WTC11 (cell line): ENCODE measurements around the gene SIM2. TPM values are rescaled to one million over a fixed set of nuclear protein-coding genes. Genes with fewer than 3 reads are reported as not detected.

Experiments
- ATAC-seq: fragments of 200-7000 bp; cut with Tn5 transposase; 2 replicates; pipeline ENCODE4 v1.10.0; 2021; ENCODE audit warnings: mild to moderate bottlenecking, moderate library complexity
- CTCF ChIA-PET: fragments of 300-600 bp; sonication (Branson Sonifier 250); formaldehyde crosslinking; loops from one replicate; lab custom pipeline; 2021; ENCODE audit warnings: antibody characterized with exemption; lab: Charles Lee
- POLR2A ChIA-PET: fragments of 350-600 bp; sonication (Branson Sonifier 250); formaldehyde crosslinking; loops from one replicate; lab custom pipeline; 2021; ENCODE audit warnings: antibody characterized with exemption; lab: Charles Lee
- DNase-seq: peaks from one replicate; pipeline ENCODE4 v3.0.0; 2021; ENCODE audit warnings: low spot score
- H3K27ac Mint-ChIP-seq: 2 replicates; pipeline ENCODE4 v1.8.0; 2021; ENCODE audit warnings: mixed read lengths
- H3K27me3 Mint-ChIP-seq: 2 replicates; pipeline ENCODE4 v1.8.0; 2021; ENCODE audit warnings: low read depth, mild to moderate bottlenecking, moderate library complexity, mixed read lengths
- H3K36me3 Mint-ChIP-seq: 2 replicates; pipeline ENCODE4 v1.8.0; 2021; ENCODE audit warnings: mixed read lengths
- H3K4me1 Mint-ChIP-seq: 2 replicates; pipeline ENCODE4 v1.8.0; 2022; ENCODE audit warnings: mixed read lengths
- H3K4me3 Mint-ChIP-seq: 2 replicates; pipeline ENCODE4 v1.8.0; 2021; ENCODE audit warnings: mild to moderate bottlenecking, moderate library complexity, mixed read lengths
- H3K9me3 Mint-ChIP-seq: 2 replicates; pipeline ENCODE4 v1.8.0; 2021; ENCODE audit warnings: mixed read lengths
- ESRRA ChIP-seq: sonication (generic); formaldehyde crosslinking; IDR thresholded peaks from 2 replicates; pipeline ENCODE4 v1.8.1; 2022; ENCODE audit warnings: mild to moderate bottlenecking, missing genetic modification reagents, borderline replicate concordance
- ETV6 ChIP-seq: sonication (generic); formaldehyde crosslinking; IDR thresholded peaks from 2 replicates; pipeline ENCODE4 v1.8.1; 2022; ENCODE audit warnings: mild to moderate bottlenecking, missing genetic modification reagents
- NFATC4 ChIP-seq: fragments of 250-450 bp; sonication (Bioruptor Pico); IDR thresholded peaks from 2 replicates; pipeline ENCODE4 v1.9.0; 2021; ENCODE audit warnings: mild to moderate bottlenecking
- ZNF423 ChIP-seq: fragments of 250-450 bp; sonication (Bioruptor Pico); IDR thresholded peaks from 2 replicates; pipeline ENCODE4 v2.1.2; 2022; ENCODE audit warnings: mild to moderate bottlenecking, moderate library complexity
- ZNF532 ChIP-seq: fragments of 250-450 bp; sonication (Bioruptor Pico); IDR thresholded peaks from 2 replicates; pipeline ENCODE4 v1.9.0; 2021; ENCODE audit warnings: mild to moderate bottlenecking, borderline replicate concordance
- ZNF671 ChIP-seq: fragments of 250-450 bp; sonication (Bioruptor Pico); IDR thresholded peaks from 2 replicates; pipeline ENCODE4 v1.8.0; 2021; ENCODE audit warnings: mild to moderate bottlenecking
- total RNA-seq: library from RNA; stranded (reverse); gene quantifications from 3 replicates; pipeline ENCODE4 v1.2.3, GENCODE V29; 2021
- TF ChIP-seq, protein P1 (sequence below): sonication (generic); formaldehyde crosslinking; IDR thresholded peaks from 2 replicates; pipeline ENCODE4 v1.8.1; 2022; ENCODE audit warnings: mild to moderate bottlenecking, moderate library complexity, missing genetic modification reagents
- TF ChIP-seq, protein P2 (sequence below): sonication (generic); formaldehyde crosslinking; conservative IDR thresholded peaks from 2 replicates; pipeline ENCODE4 v1.8.1; 2022; ENCODE audit warnings: mild to moderate bottlenecking, missing genetic modification reagents
- TF ChIP-seq, protein P3 (sequence below): fragments of 200-600 bp; IDR thresholded peaks from 2 replicates; pipeline ENCODE4 v1.8.0; 2022; ENCODE audit warnings: antibody characterized with exemption
- TF ChIP-seq, protein P4 (sequence below): fragments of 250-450 bp; sonication (Bioruptor Pico); IDR thresholded peaks from 2 replicates; pipeline ENCODE4 v1.9.0; 2021; ENCODE audit warnings: mild to moderate bottlenecking

The SIM2 gene
- total RNA-seq, 1 experiment from 2014 or later, result 0.17 TPM

GRCh38 chr21:36695283-36695634 is 3.7 kb upstream of the SIM2 start:
- Mint-ChIP-seq H3K36me3 (no peaks in the 10 kb centered on the region), H3K4me1 (peaks cover 54% of the 10 kb centered on the region), H3K9me3 (no peaks in the 10 kb centered on the region), H3K27me3 (peaks cover 100% of the 10 kb centered on the region), H3K27ac (no peak overlapping the region), H3K4me3 (peak overlapping the region; percentile 54)
- TF ChIP-seq, protein P1, sequence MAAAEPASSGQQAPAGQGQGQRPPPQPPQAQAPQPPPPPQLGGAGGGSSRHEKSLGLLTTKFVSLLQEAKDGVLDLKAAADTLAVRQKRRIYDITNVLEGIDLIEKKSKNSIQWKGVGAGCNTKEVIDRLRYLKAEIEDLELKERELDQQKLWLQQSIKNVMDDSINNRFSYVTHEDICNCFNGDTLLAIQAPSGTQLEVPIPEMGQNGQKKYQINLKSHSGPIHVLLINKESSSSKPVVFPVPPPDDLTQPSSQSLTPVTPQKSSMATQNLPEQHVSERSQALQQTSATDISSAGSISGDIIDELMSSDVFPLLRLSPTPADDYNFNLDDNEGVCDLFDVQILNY (CRISPR knock-in tag), result no peak
- POLR2A ChIA-PET, result no interaction called here
- ATAC-seq (no peak), DNase-seq (no peak)
- CTCF ChIA-PET, result interaction anchor here (1.2 to 1.6 kb wide), 3 partner anchors 11 to 159 kb away, joined by 3 to 4 read pairs (median 3); no protein-coding TSS in a partner anchor

- POLR2A ChIA-PET, result no interaction called here
- Mint-ChIP-seq H3K27me3 (peaks cover 100% of the 10 kb centered on the region), H3K9me3 (no peaks in the 10 kb centered on the region), H3K27ac (no peak overlapping the region), H3K4me3 (peak overlapping the region; percentile 54), H3K36me3 (no peaks in the 10 kb centered on the region; the same call in 1 of the 2 replicates), H3K4me1 (peaks cover 59% of the 10 kb centered on the region)
- TF ChIP-seq, protein P2, sequence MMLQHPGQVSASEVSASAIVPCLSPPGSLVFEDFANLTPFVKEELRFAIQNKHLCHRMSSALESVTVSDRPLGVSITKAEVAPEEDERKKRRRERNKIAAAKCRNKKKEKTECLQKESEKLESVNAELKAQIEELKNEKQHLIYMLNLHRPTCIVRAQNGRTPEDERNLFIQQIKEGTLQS, result no peak
- no peak for TF ChIP-seq ESRRA (CRISPR knock-in tag)
- no peak for TF ChIP-seq ZNF532
- TF ChIP-seq NFATC4 (CRISPR knock-in tag), result no peak
- TF ChIP-seq ZNF423 (CRISPR knock-in tag), result peak; percentile 5; the same call in 1 of the 2 replicates
- CTCF ChIA-PET, result interaction anchor here (0.5 to 2.2 kb wide), 6 partner anchors 9 to 293 kb away, joined by 3 to 8 read pairs (median 4); no protein-coding TSS in a partner anchor
- ATAC-seq, result 0 out of 2 replicates have a peak, but pooled peaks have one; percentile 1
- peak; percentile 78 for DNase-seq
Measured at GRCh38 chr21:36695671-36696389, 3.1 kb upstream of the SIM2 start.

- ChIA-PET POLR2A (no interaction called here), CTCF (interaction anchor here (0.5 to 2.2 kb wide), 4 partner anchors 8 to 292 kb away, joined by 4 to 8 read pairs (median 6); no protein-coding TSS in a partner anchor)
- no peak overlapping the region for H3K27ac Mint-ChIP-seq
- H3K36me3 Mint-ChIP-seq, result no peaks in the 10 kb centered on the region; the same call in 1 of the 2 replicates
- peaks cover 56% of the 10 kb centered on the region for H3K4me1 Mint-ChIP-seq
- peak overlapping the region; percentile 54 for H3K4me3 Mint-ChIP-seq
- TF ChIP-seq, protein P3, sequence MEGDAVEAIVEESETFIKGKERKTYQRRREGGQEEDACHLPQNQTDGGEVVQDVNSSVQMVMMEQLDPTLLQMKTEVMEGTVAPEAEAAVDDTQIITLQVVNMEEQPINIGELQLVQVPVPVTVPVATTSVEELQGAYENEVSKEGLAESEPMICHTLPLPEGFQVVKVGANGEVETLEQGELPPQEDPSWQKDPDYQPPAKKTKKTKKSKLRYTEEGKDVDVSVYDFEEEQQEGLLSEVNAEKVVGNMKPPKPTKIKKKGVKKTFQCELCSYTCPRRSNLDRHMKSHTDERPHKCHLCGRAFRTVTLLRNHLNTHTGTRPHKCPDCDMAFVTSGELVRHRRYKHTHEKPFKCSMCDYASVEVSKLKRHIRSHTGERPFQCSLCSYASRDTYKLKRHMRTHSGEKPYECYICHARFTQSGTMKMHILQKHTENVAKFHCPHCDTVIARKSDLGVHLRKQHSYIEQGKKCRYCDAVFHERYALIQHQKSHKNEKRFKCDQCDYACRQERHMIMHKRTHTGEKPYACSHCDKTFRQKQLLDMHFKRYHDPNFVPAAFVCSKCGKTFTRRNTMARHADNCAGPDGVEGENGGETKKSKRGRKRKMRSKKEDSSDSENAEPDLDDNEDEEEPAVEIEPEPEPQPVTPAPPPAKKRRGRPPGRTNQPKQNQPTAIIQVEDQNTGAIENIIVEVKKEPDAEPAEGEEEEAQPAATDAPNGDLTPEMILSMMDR, result no peak
- TF ChIP-seq ETV6 (no peak), ZNF671 (CRISPR knock-in tag) (no peak)
- TF ChIP-seq, protein P4, sequence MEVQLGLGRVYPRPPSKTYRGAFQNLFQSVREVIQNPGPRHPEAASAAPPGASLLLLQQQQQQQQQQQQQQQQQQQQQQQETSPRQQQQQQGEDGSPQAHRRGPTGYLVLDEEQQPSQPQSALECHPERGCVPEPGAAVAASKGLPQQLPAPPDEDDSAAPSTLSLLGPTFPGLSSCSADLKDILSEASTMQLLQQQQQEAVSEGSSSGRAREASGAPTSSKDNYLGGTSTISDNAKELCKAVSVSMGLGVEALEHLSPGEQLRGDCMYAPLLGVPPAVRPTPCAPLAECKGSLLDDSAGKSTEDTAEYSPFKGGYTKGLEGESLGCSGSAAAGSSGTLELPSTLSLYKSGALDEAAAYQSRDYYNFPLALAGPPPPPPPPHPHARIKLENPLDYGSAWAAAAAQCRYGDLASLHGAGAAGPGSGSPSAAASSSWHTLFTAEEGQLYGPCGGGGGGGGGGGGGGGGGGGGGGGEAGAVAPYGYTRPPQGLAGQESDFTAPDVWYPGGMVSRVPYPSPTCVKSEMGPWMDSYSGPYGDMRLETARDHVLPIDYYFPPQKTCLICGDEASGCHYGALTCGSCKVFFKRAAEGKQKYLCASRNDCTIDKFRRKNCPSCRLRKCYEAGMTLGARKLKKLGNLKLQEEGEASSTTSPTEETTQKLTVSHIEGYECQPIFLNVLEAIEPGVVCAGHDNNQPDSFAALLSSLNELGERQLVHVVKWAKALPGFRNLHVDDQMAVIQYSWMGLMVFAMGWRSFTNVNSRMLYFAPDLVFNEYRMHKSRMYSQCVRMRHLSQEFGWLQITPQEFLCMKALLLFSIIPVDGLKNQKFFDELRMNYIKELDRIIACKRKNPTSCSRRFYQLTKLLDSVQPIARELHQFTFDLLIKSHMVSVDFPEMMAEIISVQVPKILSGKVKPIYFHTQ, result no peak
- ATAC-seq (no peak), DNase-seq (no peak)
- H3K27me3 Mint-ChIP-seq, result peaks cover 100% of the 10 kb centered on the region
- H3K9me3 Mint-ChIP-seq, result no peaks in the 10 kb centered on the region
Measured at GRCh38 chr21:36696390-36697059, 2.4 kb upstream of the SIM2 start.
